H9 (cell line): Measurements from ENCODE around the gene DDX11. TPM values are rescaled to one million over a fixed set of nuclear protein-coding genes. Genes with fewer than 3 reads are reported as not detected.
"Not testable (repeated sequence)": the region's sequence is repeated elsewhere in the genome, so short reads cannot be mapped to it uniquely, and the experiment has no call there.

Experiments
- DNase-seq: peaks from one replicate; pipeline ENCODE4 v3.0.0-alpha.2; 2017
- H2AFZ ChIP-seq: one replicate; pipeline ENCODE4 v1.6.1; 2013; ENCODE audit warnings: mild to moderate bottlenecking, low read length, control low read depth, moderate library complexity
- H2AK5ac ChIP-seq: 2 replicates; pipeline ENCODE4 v1.6.1; 2013; ENCODE audit warnings: low read length, control low read depth, mixed read lengths; ENCODE audit not compliant: insufficient read length
- H2BK120ac ChIP-seq: one replicate; pipeline ENCODE4 v1.6.1; 2013; ENCODE audit warnings: low read depth, mild to moderate bottlenecking, low read length, control low read depth, inconsistent platforms; ENCODE audit not compliant: poor library complexity, severe bottlenecking
- H2BK12ac ChIP-seq: 2 replicates; pipeline ENCODE4 v1.6.1; 2013; ENCODE audit warnings: low read length, control low read depth, mixed read lengths, low read depth; ENCODE audit not compliant: insufficient read length
- H2BK15ac ChIP-seq: 2 replicates; pipeline ENCODE4 v1.6.1; 2013; ENCODE audit warnings: low read depth, low read length, control low read depth
- H2BK20ac ChIP-seq: one replicate; pipeline ENCODE4 v1.6.1; 2013; ENCODE audit warnings: low read depth, mild to moderate bottlenecking, low read length, control low read depth, inconsistent platforms; ENCODE audit not compliant: poor library complexity, severe bottlenecking
- H2BK5ac ChIP-seq: 2 replicates; pipeline ENCODE4 v1.6.1; 2013; ENCODE audit warnings: low read length, control low read depth, mixed read lengths; ENCODE audit not compliant: insufficient read length
- H3K14ac ChIP-seq: 2 replicates; pipeline ENCODE4 v1.6.1; 2013; ENCODE audit warnings: low read length, control low read depth; ENCODE audit not compliant: insufficient read depth
- H3K18ac ChIP-seq: 2 replicates; pipeline ENCODE4 v1.6.1; 2013; ENCODE audit warnings: low read depth, mild to moderate bottlenecking, mixed read lengths, low read length, control low read depth; ENCODE audit not compliant: insufficient read length
- H3K23ac ChIP-seq: 2 replicates; pipeline ENCODE4 v1.6.1; 2013; ENCODE audit warnings: low read length, control low read depth, mixed read lengths, low read depth; ENCODE audit not compliant: insufficient read length
- H3K23me2 ChIP-seq: 2 replicates; pipeline ENCODE4 v1.6.1; 2013; ENCODE audit warnings: low read depth, mild to moderate bottlenecking, mixed read lengths, low read length, control low read depth; ENCODE audit not compliant: insufficient read length, poor library complexity, severe bottlenecking
- H3K27ac ChIP-seq: 2 replicates; pipeline ENCODE4 v1.5.1; 2013; ENCODE audit warnings: low read length, control low read depth, mixed read lengths, low read depth; ENCODE audit not compliant: insufficient read length
- H3K27me3 ChIP-seq: 2 replicates; pipeline ENCODE4 v1.6.1; 2013; ENCODE audit warnings: low read length, control low read depth, inconsistent platforms; ENCODE audit not compliant: insufficient read depth
- H3K4ac ChIP-seq: 2 replicates; pipeline ENCODE4 v1.6.1; 2013; ENCODE audit warnings: low read depth, mild to moderate bottlenecking, control low read depth, inconsistent platforms, low read length, moderate library complexity
- H3K4me1 ChIP-seq: 2 replicates; pipeline ENCODE4 v1.6.1; 2013; ENCODE audit warnings: low read length, control low read depth, inconsistent platforms; ENCODE audit not compliant: insufficient read depth
- H3K4me2 ChIP-seq: 2 replicates; pipeline ENCODE4 v1.6.1; 2013; ENCODE audit warnings: low read length, control low read depth, mixed read lengths; ENCODE audit not compliant: insufficient read length, insufficient read depth
- H3K56ac ChIP-seq: 2 replicates; pipeline ENCODE4 v1.6.1; 2013; ENCODE audit warnings: low read depth, mild to moderate bottlenecking, mixed read lengths, low read length, control low read depth; ENCODE audit not compliant: insufficient read length
- H3K79me1 ChIP-seq: 2 replicates; pipeline ENCODE4 v1.6.1; 2013; ENCODE audit warnings: low read depth, mild to moderate bottlenecking, moderate library complexity, low read length, control low read depth, inconsistent platforms; ENCODE audit not compliant: insufficient read depth, poor library complexity, severe bottlenecking
- H3K79me2 ChIP-seq: 2 replicates; pipeline ENCODE4 v1.6.1; 2013; ENCODE audit warnings: low read length, control low read depth, inconsistent platforms; ENCODE audit not compliant: insufficient read depth
- H3K9ac ChIP-seq: 2 replicates; pipeline ENCODE4 v1.6.1; 2013; ENCODE audit warnings: low read length, control low read depth, mixed read lengths; ENCODE audit not compliant: insufficient read length; ENCODE audit errors: extremely low read depth
- H3K9me3 ChIP-seq: one replicate; pipeline ENCODE4 v1.6.1; 2013; ENCODE audit warnings: low read depth, low read length, inconsistent platforms; ENCODE audit not compliant: control insufficient read depth
- H3T11ph ChIP-seq: one replicate; pipeline ENCODE4 v1.6.1; 2013; ENCODE audit warnings: mild to moderate bottlenecking, low read length, control low read depth, inconsistent platforms
- H4K20me1 ChIP-seq: one replicate; pipeline ENCODE4 v1.6.1; 2013; ENCODE audit not compliant: control insufficient read depth, insufficient read length, insufficient read depth
- H4K5ac ChIP-seq: 2 replicates; pipeline ENCODE4 v1.6.1; 2013; ENCODE audit warnings: low read depth, mild to moderate bottlenecking, mixed read lengths, low read length, control low read depth; ENCODE audit not compliant: insufficient read length
- H4K8ac ChIP-seq: replicated peaks from 2 replicates; pipeline ENCODE4 v1.6.1; 2013; ENCODE audit warnings: low read length, control low read depth, mixed read lengths, low read depth; ENCODE audit not compliant: insufficient read length
- H4K91ac ChIP-seq: 2 replicates; pipeline ENCODE4 v1.6.1; 2013; ENCODE audit warnings: low read depth, mild to moderate bottlenecking, moderate library complexity, mixed read lengths, low read length, control low read depth; ENCODE audit not compliant: insufficient read length
- H3K27ac Mint-ChIP-seq, 3 experiments: 2 replicates in 2 of 3; 3 replicates in 1 of 3; pipeline ENCODE4 v1.8.0; 2020 to 2021; ENCODE audit warnings: mixed read lengths in 3 of 3, mild to moderate bottlenecking in 1 of 3, moderate library complexity in 1 of 3
- H3K27me3 Mint-ChIP-seq: 2 replicates; pipeline ENCODE4 v1.8.0; 2021; ENCODE audit warnings: low read depth, mild to moderate bottlenecking, moderate library complexity, mixed read lengths
- H3K36me3 Mint-ChIP-seq, 3 experiments: 2 replicates in 2 of 3; 3 replicates in 1 of 3; pipeline ENCODE4 v1.8.0; 2020 to 2021; ENCODE audit warnings: low read depth in 3 of 3, mixed read lengths in 3 of 3; ENCODE audit not compliant: insufficient read depth in 1 of 3
- H3K4me1 Mint-ChIP-seq, 2 experiments: 2 replicates each; pipeline ENCODE4 v1.8.0; 2020; ENCODE audit warnings: mixed read lengths in 2 of 2
- H3K4me3 Mint-ChIP-seq, 2 experiments: 2 replicates in 1 of 2; 3 replicates in 1 of 2; pipeline ENCODE4 v1.8.0; 2020 to 2021; ENCODE audit warnings: mild to moderate bottlenecking in 2 of 2, mixed read lengths in 2 of 2, moderate library complexity in 1 of 2
- H3K9me3 Mint-ChIP-seq, 2 experiments: 2 replicates in 1 of 2; 3 replicates in 1 of 2; pipeline ENCODE4 v1.8.0; 2020; ENCODE audit warnings: mild to moderate bottlenecking in 2 of 2, mixed read lengths in 2 of 2, moderate library complexity in 1 of 2
- WGBS: extraction: QIAGEN DNeasy Blood & Tissue Kit; methylation state at CpG from one replicate; pipeline ENCODE4 v1.1.7; 2013; ENCODE audit warnings: missing lambda C conversion rate, low lambda C conversion rate, mixed read lengths; ENCODE audit not compliant: insufficient read length; ENCODE audit errors: extremely low coverage; 5-methylcytosine and 5-hydroxymethylcytosine counted together
- total RNA-seq: library from RNA; stranded (reverse); gene quantifications from 2 replicates; pipeline ENCODE4 v1.2.1, GENCODE V29; 2021

DDX11 gene
- total RNA-seq, 1 experiment from 2014 or later, result 183 TPM

- not testable (repeated sequence) for H3K14ac ChIP-seq, H2AFZ ChIP-seq, H3K4me1 ChIP-seq, H2BK5ac ChIP-seq, H3K79me2 ChIP-seq, H3K79me1 ChIP-seq, H4K8ac ChIP-seq, H2BK20ac ChIP-seq, H4K20me1 ChIP-seq, H2BK15ac ChIP-seq, H2BK12ac ChIP-seq, H3K4ac ChIP-seq, H3K4me3 Mint-ChIP-seq, H3K23ac ChIP-seq, H3K9me3 Mint-ChIP-seq, H3K27ac Mint-ChIP-seq, H3K4me1 Mint-ChIP-seq, H3K27me3 ChIP-seq, H2AK5ac ChIP-seq, H3K23me2 ChIP-seq, H3K56ac ChIP-seq, H4K91ac ChIP-seq, H3K27ac ChIP-seq, H4K5ac ChIP-seq, H3K9me3 ChIP-seq, H3K4me2 ChIP-seq, H3K9ac ChIP-seq, H3K36me3 Mint-ChIP-seq, H2BK120ac ChIP-seq, H3T11ph ChIP-seq, DNase-seq, H3K18ac ChIP-seq, H3K27me3 Mint-ChIP-seq
- WGBS, result no CpG with 5 or more reads among the region's 2 CpGs
Measured at GRCh38 chr12:31067656-31068055, 6.0 kb upstream of the DDX11 start.

GRCh38 chr12:31070971-31071740, 2.5 kb upstream of the DDX11 start:
- not testable (repeated sequence) for H3K14ac ChIP-seq, H3K27me3 ChIP-seq, H3K79me1 ChIP-seq, H3K23ac ChIP-seq, H3K4me1 ChIP-seq, H3K9me3 Mint-ChIP-seq, H3K56ac ChIP-seq, H3K27ac Mint-ChIP-seq, H2AK5ac ChIP-seq, H3K9me3 ChIP-seq, H3T11ph ChIP-seq, H4K20me1 ChIP-seq, DNase-seq, H2BK5ac ChIP-seq, H3K4me3 Mint-ChIP-seq, H3K27ac ChIP-seq, H2AFZ ChIP-seq, H2BK20ac ChIP-seq, H2BK120ac ChIP-seq, H3K4me2 ChIP-seq, H3K18ac ChIP-seq, H3K23me2 ChIP-seq, H3K27me3 Mint-ChIP-seq, H4K5ac ChIP-seq, H4K8ac ChIP-seq, H3K4ac ChIP-seq, H2BK12ac ChIP-seq, H3K9ac ChIP-seq, H4K91ac ChIP-seq, H2BK15ac ChIP-seq
- peaks cover 11% of the 10 kb centered on the region; the same call in 1 of the 2 replicates for H3K79me2 ChIP-seq
- Mint-ChIP-seq H3K36me3 (peaks cover 3 to 11% (median 4%) of the 10 kb centered on the region in 3 experiments; a peak in 6 of 7 replicates), H3K4me1 (peaks cover 20 to 21% of the 10 kb centered on the region in 2 experiments)
- no CpG with 5 or more reads among the region's 53 CpGs for WGBS
